ENCODE measurements around the gene PGAP3. TPM values are rescaled to one million over a fixed set of nuclear protein-coding genes. Genes with fewer than 3 reads are reported as not detected.

PGAP3 gene
- total and polyA plus RNA-seq, 2 donors = 6.6 to 18.5 TPM

DNA sequence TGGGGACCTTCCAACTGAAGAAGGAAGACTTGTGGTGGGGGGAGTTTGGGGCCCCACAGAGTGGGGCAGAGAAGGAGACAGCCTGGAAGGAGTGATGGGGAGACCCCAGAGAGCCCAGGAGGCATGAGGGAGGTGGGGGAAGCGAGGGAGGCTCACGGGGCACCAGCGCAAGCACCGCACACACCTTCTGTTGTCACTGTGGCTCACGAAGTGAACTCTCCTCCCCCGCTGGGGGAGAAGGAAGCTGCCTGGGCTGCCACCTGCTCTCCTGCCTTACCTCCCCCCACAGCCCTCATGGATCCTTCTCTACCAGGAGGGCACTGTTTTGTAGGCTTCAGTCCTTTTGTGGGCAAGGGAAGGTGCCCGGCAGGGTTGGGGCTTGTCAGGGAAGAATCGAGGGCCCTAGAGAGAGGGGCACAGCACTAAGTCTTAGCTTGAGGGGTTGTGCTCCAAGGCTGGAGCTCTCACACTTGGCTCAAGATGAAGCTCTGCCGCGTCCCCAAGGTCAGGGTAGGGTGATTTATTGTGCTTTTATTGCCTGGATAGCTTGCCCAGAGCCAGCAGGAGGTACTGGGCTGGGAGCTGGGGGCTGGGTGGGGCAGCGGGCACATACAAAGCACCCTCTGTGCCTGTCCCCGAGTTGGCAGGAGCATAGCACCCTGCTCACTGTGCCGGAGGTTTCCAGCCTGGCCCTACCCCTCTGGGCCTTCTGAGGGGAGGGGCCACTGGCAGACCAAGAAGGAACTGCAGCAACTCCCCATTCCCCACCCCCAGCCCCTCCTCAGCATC, 55.5 kb downstream of the PGAP3 start:
- WGBS = 48% methylated on average over 13 of the region's 13 CpGs
- no peak overlapping the region for H3K27ac ChIP-seq (ENCODE audit: low read depth in 1 of 2, low read length in 1 of 2)
- H3K9me3 ChIP-seq (ENCODE audit: control insufficient read depth in 2 of 2, insufficient read depth in 1 of 2, low read length in 1 of 2) = peaks cover 0 to 5% of the 10 kb centered on the region in 2 donors
- no peak overlapping the region for H3K4me3 ChIP-seq (ENCODE audit: low read length in 2 of 2)
- H3K4me1 ChIP-seq (ENCODE audit: control insufficient read depth in 2 of 2, insufficient read depth in 2 of 2, low read length in 2 of 2) = peaks cover 14 to 49% of the 10 kb centered on the region in 2 donors
- H3K36me3 ChIP-seq (ENCODE audit: control insufficient read depth in 2 of 2, insufficient read depth in 2 of 2, low read length in 1 of 2) = no peaks in the 10 kb centered on the region
- H3K27me3 ChIP-seq (ENCODE audit: control insufficient read depth in 2 of 2, insufficient read depth in 1 of 2, low read length in 1 of 2) = peaks cover 13 to 40% of the 10 kb centered on the region in 2 donors
- peak in 4 of 9 donors; percentile 32 to 74 (median 48) for DNase-seq (ENCODE audit: low read depth in 6 of 9, low spot score in 9 of 9)

DNA sequence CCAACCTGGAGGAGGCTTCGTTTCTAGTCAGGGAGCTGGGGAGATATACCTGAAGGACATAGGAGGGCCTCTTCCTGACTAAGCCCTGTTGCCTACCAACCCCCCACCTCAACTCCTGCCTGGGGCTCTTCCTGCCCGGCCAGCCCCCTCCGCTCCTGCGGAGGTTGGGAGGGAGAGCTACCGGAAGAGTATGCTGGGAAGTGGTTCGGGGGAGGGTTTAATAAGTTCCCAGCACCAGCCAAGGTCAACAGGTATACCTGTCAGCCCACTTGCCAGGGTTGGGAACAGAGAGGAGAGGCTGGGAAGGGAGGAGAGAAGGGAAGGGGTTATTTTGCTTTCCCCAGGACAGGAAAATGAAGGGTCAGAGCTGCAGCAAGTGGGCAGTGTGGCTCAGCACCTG, 56.5 kb downstream of the PGAP3 start:
- Histone ChIP-seq H3K27ac (ENCODE audit: low read depth in 1 of 2, low read length in 1 of 2) (no peak overlapping the region), H3K4me1 (ENCODE audit: control insufficient read depth in 2 of 2, insufficient read depth in 2 of 2, low read length in 2 of 2) (peaks cover 11 to 50% of the 10 kb centered on the region in 2 donors), H3K4me3 (ENCODE audit: low read length in 2 of 2) (no peak overlapping the region), H3K9me3 (ENCODE audit: control insufficient read depth in 2 of 2, insufficient read depth in 1 of 2, low read length in 1 of 2) (peaks cover 0 to 8% of the 10 kb centered on the region in 2 donors), H3K27me3 (ENCODE audit: control insufficient read depth in 2 of 2, insufficient read depth in 1 of 2, low read length in 1 of 2) (peaks cover 21 to 49% of the 10 kb centered on the region in 2 donors), H3K36me3 (ENCODE audit: control insufficient read depth in 2 of 2, insufficient read depth in 2 of 2, low read length in 1 of 2) (no peaks in the 10 kb centered on the region)
- no peak for DNase-seq (ENCODE audit: low read depth in 6 of 9, low spot score in 9 of 9)
- WGBS = 38% methylated on average over 6 of the region's 6 CpGs

DNA sequence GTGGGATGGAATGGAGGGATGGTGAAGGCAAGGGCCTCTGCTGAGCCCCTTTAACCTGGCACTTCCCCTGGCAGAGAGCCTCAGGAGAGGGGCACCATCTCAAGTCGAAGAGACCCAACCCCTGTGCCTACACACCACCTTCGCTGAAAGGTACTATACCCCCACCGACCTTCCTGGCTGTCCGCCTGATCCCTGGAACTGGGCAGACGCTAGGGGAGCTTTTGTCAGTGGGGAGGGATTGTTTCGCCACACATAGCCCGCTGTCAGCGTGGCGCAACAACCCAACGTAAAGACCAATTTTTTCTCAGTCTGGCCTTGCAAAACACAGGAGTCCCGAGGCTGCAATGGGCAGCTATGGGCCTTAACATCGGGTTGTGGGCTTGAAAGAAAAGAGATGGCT, 58.0 kb downstream of the PGAP3 start:
- no peak for DNase-seq (ENCODE audit: low read depth in 6 of 9, low spot score in 9 of 9)
- Histone ChIP-seq H3K9me3 (ENCODE audit: control insufficient read depth in 2 of 2, insufficient read depth in 1 of 2, low read length in 1 of 2) (peaks cover 0 to 9% of the 10 kb centered on the region in 2 donors), H3K27me3 (ENCODE audit: control insufficient read depth in 2 of 2, insufficient read depth in 1 of 2, low read length in 1 of 2) (peaks cover 26 to 65% of the 10 kb centered on the region in 2 donors), H3K36me3 (ENCODE audit: control insufficient read depth in 2 of 2, insufficient read depth in 2 of 2, low read length in 1 of 2) (no peaks in the 10 kb centered on the region), H3K4me1 (ENCODE audit: control insufficient read depth in 2 of 2, insufficient read depth in 2 of 2, low read length in 2 of 2) (peaks cover 8 to 52% of the 10 kb centered on the region in 2 donors), H3K4me3 (ENCODE audit: low read length in 2 of 2) (no peak overlapping the region), H3K27ac (ENCODE audit: low read depth in 1 of 2, low read length in 1 of 2) (no peak overlapping the region)
- WGBS = 96% methylated on average over 12 of the region's 12 CpGs

DNA sequence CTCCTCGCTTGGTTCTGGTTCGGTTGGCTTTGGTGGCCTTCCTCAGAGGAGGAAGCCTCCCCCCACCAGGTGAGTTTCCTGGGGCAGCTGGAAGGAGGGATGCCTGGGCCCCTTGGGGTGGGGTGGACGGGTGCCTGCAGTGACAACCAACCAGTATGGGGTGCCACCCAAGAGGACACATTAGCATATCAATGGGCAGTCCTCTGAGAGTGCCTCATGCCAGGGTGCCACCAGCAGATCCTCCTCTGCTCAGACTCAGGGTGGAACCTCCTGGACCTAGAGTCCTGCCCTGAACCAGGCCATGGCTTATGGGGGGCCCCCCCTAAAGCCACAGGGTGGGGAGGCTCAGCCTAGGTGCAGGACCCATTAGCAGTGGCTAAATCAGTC, 58.4 kb downstream of the PGAP3 start:
- Histone ChIP-seq H3K4me3 (ENCODE audit: low read length in 2 of 2) (no peak overlapping the region), H3K4me1 (ENCODE audit: control insufficient read depth in 2 of 2, insufficient read depth in 2 of 2, low read length in 2 of 2) (peaks cover 8 to 49% of the 10 kb centered on the region in 2 donors), H3K9me3 (ENCODE audit: control insufficient read depth in 2 of 2, insufficient read depth in 1 of 2, low read length in 1 of 2) (peaks cover 0 to 9% of the 10 kb centered on the region in 2 donors), H3K27me3 (ENCODE audit: control insufficient read depth in 2 of 2, insufficient read depth in 1 of 2, low read length in 1 of 2) (peaks cover 26 to 69% of the 10 kb centered on the region in 2 donors), H3K36me3 (ENCODE audit: control insufficient read depth in 2 of 2, insufficient read depth in 2 of 2, low read length in 1 of 2) (no peaks in the 10 kb centered on the region), H3K27ac (ENCODE audit: low read depth in 1 of 2, low read length in 1 of 2) (no peak overlapping the region)
- DNase-seq (ENCODE audit: low read depth in 6 of 9, low spot score in 9 of 9) = no peak
- 90% methylated on average over 3 of the region's 3 CpGs for WGBS

DNA sequence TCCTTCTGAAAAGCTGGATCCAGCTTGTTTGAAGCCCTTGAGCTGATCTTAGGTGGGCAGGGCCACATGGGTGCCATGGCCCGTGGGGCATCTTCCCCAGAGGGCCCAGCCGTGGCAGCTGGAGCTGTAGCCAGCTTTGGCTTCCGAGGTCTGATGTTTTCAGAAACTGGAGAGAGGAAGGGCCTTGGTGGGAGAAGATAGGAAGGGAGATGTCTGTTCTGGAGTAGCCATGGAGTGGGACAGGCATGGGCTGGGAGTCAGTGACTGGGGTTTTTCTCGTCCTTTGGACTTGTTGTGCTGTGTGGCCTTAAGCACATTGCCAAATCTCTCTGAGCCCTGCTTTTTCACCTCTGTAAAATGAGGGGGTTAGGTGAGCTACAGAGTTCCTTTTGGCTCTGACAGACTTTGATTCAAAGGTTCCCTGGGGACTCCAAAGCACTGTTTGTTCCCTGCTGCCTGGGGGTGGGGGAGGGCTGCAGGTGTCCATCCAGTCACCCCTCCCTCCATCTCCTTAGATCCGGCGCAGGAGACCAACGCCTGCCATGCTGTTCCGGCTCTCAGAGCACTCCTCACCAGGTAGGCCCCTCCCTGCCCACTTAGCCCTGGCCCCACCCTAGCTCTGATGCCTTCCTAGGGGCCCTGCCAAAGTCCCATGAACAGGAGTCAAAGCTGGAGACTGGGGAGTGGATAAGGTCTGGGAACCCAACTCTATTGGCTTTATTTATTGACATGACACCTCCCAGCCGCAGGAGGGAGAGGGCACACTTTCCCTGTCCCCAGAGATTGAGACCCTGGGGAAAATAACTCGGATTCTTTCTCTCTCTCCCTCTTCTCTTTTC, 59.0 kb downstream of the PGAP3 start:
- Histone ChIP-seq H3K4me1 (ENCODE audit: control insufficient read depth in 2 of 2, insufficient read depth in 2 of 2, low read length in 2 of 2) (peaks cover 8 to 43% of the 10 kb centered on the region in 2 donors), H3K27ac (ENCODE audit: low read depth in 1 of 2, low read length in 1 of 2) (no peak overlapping the region), H3K36me3 (ENCODE audit: control insufficient read depth in 2 of 2, insufficient read depth in 2 of 2, low read length in 1 of 2) (no peaks in the 10 kb centered on the region), H3K27me3 (ENCODE audit: control insufficient read depth in 2 of 2, insufficient read depth in 1 of 2, low read length in 1 of 2) (peaks cover 26 to 73% of the 10 kb centered on the region in 2 donors), H3K9me3 (ENCODE audit: control insufficient read depth in 2 of 2, insufficient read depth in 1 of 2, low read length in 1 of 2) (peaks cover 0 to 9% of the 10 kb centered on the region in 2 donors), H3K4me3 (ENCODE audit: low read length in 2 of 2) (no peak overlapping the region)
- DNase-seq (ENCODE audit: low read depth in 6 of 9, low spot score in 9 of 9) = no peak
- WGBS = 84% methylated on average over 10 of the region's 10 CpGs

DNA sequence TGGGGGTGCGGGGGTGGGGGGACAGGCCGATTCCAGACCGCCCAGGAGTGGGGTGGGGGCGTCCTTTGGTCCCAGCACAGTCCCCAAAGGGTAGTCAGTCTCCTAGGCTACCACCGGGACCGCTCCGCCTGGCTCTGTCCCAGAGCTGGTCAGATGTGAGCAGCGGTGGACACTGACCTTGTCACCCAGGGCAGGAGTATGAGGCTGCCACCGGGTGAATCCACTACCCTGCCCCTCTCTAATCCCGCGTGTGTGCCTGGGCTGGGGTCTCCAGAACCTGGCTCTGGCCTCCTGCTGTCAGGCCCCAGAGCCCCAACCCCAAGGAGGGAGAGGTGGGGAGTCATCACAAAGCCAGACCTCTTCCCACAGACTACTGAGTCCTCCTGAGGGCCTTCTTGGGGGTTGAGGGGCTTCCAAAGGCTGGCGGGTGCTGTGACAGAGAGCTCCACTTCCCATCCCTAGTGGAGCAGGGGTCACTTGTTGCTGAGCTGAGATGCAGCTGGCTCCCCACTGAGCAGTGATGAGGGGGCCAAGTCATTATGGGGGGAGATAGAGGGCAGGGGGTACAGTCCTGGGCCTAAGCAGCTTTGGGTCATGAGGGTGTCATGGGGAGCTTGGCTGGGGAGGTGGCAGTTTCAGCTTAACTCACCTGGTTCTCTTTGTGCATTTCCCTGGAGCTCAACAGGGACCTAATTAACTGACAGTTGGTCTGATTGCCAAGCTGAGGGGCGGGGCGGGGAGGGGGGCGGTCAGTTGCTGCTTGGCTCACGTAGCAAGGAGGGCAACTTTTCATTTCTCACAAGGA, 59.9 kb downstream of the PGAP3 start:
- Histone ChIP-seq H3K27me3 (ENCODE audit: control insufficient read depth in 2 of 2, insufficient read depth in 1 of 2, low read length in 1 of 2) (peaks cover 26 to 80% of the 10 kb centered on the region in 2 donors), H3K9me3 (ENCODE audit: control insufficient read depth in 2 of 2, insufficient read depth in 1 of 2, low read length in 1 of 2) (peaks cover 0 to 9% of the 10 kb centered on the region in 2 donors), H3K27ac (ENCODE audit: low read depth in 1 of 2, low read length in 1 of 2) (no peak overlapping the region), H3K4me3 (ENCODE audit: low read length in 2 of 2) (no peak overlapping the region), H3K36me3 (ENCODE audit: control insufficient read depth in 2 of 2, insufficient read depth in 2 of 2, low read length in 1 of 2) (no peaks in the 10 kb centered on the region), H3K4me1 (ENCODE audit: control insufficient read depth in 2 of 2, insufficient read depth in 2 of 2, low read length in 2 of 2) (peaks cover 8 to 42% of the 10 kb centered on the region in 2 donors)
- 92% methylated on average over 16 of the region's 16 CpGs for WGBS
- DNase-seq (ENCODE audit: low read depth in 6 of 9, low spot score in 9 of 9) = no peak

DNA sequence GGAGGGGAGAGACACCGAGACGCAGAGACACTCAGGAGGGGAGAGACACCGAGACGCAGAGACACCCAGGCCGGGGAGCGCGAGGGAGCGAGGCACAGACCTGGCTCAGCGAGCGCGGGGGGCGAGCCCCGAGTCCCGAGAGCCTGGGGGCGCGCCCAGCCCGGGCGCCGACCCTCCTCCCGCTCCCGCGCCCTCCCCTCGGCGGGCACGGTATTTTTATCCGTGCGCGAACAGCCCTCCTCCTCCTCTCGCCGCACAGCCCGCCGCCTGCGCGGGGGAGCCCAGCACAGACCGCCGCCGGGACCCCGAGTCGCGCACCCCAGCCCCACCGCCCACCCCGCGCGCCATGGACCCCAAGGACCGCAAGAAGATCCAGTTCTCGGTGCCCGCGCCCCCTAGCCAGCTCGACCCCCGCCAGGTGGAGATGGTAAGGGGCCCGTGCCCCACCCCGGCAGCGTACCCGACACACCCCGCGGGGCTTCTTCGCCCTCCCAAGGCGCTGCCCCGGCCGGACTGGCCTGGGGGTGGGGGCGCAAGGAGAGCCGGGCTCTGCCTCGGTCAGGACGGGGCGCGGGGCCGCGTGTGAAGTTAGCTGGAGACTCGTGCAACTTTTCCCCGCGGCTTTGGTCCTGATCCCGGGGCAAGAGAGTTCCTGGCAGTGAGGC, 60.7 kb downstream of the PGAP3 start:
- no peak for DNase-seq (ENCODE audit: low read depth in 6 of 9, low spot score in 9 of 9)
- 10% methylated on average over 72 of the region's 72 CpGs for WGBS
- H3K36me3 ChIP-seq (ENCODE audit: control insufficient read depth in 2 of 2, insufficient read depth in 2 of 2, low read length in 1 of 2) = no peaks in the 10 kb centered on the region
- H3K27me3 ChIP-seq (ENCODE audit: control insufficient read depth in 2 of 2, insufficient read depth in 1 of 2, low read length in 1 of 2) = peaks cover 26 to 78% of the 10 kb centered on the region in 2 donors
- H3K27ac ChIP-seq (ENCODE audit: low read depth in 1 of 2, low read length in 1 of 2) = no peak overlapping the region
- peaks cover 5 to 38% of the 10 kb centered on the region in 2 donors for H3K4me1 ChIP-seq (ENCODE audit: control insufficient read depth in 2 of 2, insufficient read depth in 2 of 2, low read length in 2 of 2)
- peak overlapping the region in 1 of 2 donors; percentile 4 for H3K4me3 ChIP-seq (ENCODE audit: low read length in 2 of 2)
- peaks cover 0 to 9% of the 10 kb centered on the region in 2 donors for H3K9me3 ChIP-seq (ENCODE audit: control insufficient read depth in 2 of 2, insufficient read depth in 1 of 2, low read length in 1 of 2)

Data from thymus (tissue), 11 donors.